NCI-H2227 (cell line): ENCODE measurements around the gene NFATC1.

ENCODE experiments used
- DNase-seq: peaks from one replicate; lab custom pipeline; 2025; ENCODE audit not compliant: unreplicated experiment; lab: John Stamatoyannopoulos, UW

The NFATC1 gene

GRCh38 chr18:79403723-79404566 is 8.2 kb downstream of the NFATC1 start:
- no peak for DNase-seq

- DNase-seq, result no peak
Observed at GRCh38 chr18:79404567-79404910, 8.8 kb downstream of the NFATC1 start.

GRCh38 chr18:79405019-79405780 is 9.5 kb downstream of the NFATC1 start:
- no peak for DNase-seq

- DNase-seq, result no peak
Observed at GRCh38 chr18:79405781-79406575, 10.2 kb downstream of the NFATC1 start.

- no peak for DNase-seq
Observed at GRCh38 chr18:79406708-79407107, 11.0 kb downstream of the NFATC1 start.

- DNase-seq, result no peak
Observed at GRCh38 chr18:79409313-79409712, 13.6 kb downstream of the NFATC1 start.

GRCh38 chr18:79410171-79410641 is 14.5 kb downstream of the NFATC1 start:
- DNase-seq, result no peak

- no peak for DNase-seq
Observed at GRCh38 chr18:79410731-79411613, 15.2 kb downstream of the NFATC1 start.

GRCh38 chr18:79411614-79412526 is 16.1 kb downstream of the NFATC1 start:
- DNase-seq, result no peak

GRCh38 chr18:79413025-79413424 is 17.3 kb downstream of the NFATC1 start:
- no peak for DNase-seq

GRCh38 chr18:79413426-79413825 is 17.7 kb downstream of the NFATC1 start:
- DNase-seq, result no peak

GRCh38 chr18:79413901-79414300 is 18.2 kb downstream of the NFATC1 start:
- DNase-seq, result no peak

GRCh38 chr18:79416022-79416676 is 20.4 kb downstream of the NFATC1 start:
- DNase-seq, result no peak

GRCh38 chr18:79416677-79417052 is 20.9 kb downstream of the NFATC1 start:
- no peak for DNase-seq

- DNase-seq, result no peak
Observed at GRCh38 chr18:79418236-79418635, 22.5 kb downstream of the NFATC1 start.

- DNase-seq, result no peak
Observed at GRCh38 chr18:79418642-79419041, 22.9 kb downstream of the NFATC1 start.

- DNase-seq, result peak; percentile 67
Observed at GRCh38 chr18:79420033-79420745, 24.5 kb downstream of the NFATC1 start.

GRCh38 chr18:79421275-79421857 is 25.6 kb downstream of the NFATC1 start:
- DNase-seq, result no peak
